NCI-H82 (cell line): ENCODE measurements around the gene LHX4.
A peak's percentile ranks its signal among the peaks of the same experiment; 100 is the strongest.

Experiments used
- DNase-seq: peaks from one replicate; lab custom pipeline; 2025; lab: John Stamatoyannopoulos, UW

LHX4 gene

DNA sequence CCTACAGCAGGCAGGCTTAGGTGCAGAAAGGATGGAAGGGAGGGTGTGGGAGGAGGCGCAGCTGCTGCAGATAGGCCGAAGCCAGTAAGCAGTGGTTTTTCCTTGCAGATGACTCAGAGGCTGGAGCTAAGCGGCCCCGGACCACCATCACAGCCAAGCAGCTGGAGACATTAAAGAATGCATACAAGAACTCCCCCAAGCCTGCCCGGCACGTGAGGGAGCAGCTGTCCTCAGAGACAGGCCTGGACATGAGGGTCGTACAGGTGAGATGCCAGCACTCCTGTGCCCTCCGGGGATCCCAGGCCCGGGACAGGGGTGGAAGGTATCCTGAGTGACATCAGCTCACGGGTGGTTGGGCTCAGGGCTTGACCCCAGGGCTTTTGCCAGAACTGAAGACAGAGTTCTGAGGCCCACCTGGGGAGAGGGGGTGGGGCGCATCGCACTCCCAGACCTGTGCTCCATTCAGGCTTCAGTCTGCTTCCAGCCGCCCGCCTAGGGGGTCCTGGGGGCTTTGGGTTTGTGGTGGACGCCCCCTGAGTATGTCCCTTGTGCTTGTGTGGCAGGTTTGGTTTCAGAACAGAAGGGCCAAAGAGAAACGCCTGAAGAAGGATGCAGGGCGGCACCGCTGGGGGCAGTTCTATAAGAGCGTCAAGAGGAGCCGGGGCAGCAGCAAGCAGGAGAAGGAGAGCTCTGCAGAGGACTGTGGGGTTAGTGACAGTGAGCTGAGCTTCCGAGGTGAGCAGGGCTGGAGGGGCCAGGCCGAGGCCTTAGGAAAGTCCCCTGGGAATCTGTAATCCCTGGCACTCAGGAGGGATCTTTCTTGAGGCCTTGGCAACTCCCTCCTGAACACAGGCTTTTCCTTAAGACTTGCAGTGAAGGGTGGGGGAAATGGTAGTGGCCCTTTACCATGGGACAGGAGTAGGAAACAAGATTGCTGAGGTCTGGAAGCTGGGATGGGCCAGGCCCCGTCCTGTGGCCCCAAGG lies 41.5 kb downstream of the LHX4 start:
- DNase-seq: peak; percentile 97

DNA sequence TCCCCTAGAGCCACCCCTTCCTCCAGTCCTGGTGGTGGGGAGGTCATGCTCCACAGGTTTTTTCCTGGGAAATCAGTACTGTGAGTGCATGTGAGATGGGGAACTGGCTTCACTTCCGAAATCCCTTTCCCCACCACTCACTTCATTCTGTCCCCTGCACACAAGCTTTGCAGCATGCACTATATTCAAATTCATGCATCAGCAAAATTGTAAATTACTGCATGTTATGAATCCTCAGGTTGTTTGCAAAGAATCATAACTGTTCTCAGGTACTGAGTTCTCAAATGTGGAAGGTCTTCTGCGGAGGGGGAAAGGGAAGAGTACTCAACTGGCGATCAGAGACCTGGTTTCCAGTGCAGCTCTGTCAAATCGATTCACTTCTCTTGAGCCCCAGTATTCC lies 42.3 kb downstream of the LHX4 start:
- no peak for DNase-seq

DNA sequence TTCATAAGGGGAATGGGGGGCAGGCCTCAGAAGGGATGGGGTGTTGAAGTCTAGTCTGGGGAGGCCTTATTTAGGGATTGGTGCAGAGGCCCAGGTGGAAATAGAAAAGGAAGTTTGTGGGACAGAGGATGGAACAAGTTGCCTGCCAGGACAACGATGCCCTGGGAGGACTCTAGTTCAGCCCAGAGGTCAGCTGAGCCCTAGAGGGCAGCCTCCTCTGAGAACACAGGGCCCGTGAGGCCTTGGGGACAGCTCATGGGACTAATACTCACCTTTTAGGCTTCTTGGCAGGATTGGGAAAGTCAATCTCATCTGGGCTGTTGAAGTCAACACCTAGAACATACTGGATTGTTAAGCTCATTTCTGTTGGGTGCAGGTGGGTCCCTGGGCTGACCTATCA lies 43.0 kb downstream of the LHX4 start:
- no peak for DNase-seq

DNA sequence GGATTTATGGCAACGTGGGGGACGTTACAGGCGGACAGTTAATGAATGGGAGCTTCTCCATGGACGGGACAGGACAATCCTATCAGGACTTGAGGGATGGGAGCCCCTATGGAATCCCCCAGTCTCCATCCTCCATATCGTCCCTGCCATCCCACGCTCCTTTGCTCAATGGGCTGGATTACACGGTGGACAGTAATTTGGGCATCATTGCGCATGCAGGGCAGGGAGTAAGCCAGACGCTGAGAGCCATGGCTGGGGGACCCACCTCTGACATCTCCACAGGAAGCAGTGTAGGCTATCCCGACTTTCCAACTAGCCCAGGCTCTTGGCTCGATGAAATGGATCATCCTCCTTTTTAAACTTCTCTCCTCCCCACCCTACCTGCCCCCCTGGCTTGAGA lies 44.2 kb downstream of the LHX4 start:
- no peak for DNase-seq

DNA sequence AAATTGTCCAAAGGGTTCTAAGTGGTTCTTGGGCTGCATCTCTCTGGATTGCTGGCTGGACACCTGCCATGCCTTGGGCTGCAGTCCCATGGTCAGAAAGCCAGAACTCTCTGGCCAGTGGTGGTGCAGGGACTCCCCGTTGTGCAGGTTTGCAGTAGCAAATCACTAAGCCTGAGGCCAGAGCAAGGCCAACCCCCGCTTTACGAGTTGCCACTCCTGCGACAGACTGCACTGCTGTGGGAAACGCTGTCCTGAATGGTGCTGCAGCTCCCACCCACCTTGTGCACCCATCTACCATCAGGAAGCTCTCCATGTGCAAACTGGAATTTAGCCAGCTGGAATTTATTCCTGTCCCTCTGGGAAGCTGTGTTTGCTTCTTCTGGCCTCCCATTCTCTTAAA lies 45.7 kb downstream of the LHX4 start:
- DNase-seq: no peak

DNA sequence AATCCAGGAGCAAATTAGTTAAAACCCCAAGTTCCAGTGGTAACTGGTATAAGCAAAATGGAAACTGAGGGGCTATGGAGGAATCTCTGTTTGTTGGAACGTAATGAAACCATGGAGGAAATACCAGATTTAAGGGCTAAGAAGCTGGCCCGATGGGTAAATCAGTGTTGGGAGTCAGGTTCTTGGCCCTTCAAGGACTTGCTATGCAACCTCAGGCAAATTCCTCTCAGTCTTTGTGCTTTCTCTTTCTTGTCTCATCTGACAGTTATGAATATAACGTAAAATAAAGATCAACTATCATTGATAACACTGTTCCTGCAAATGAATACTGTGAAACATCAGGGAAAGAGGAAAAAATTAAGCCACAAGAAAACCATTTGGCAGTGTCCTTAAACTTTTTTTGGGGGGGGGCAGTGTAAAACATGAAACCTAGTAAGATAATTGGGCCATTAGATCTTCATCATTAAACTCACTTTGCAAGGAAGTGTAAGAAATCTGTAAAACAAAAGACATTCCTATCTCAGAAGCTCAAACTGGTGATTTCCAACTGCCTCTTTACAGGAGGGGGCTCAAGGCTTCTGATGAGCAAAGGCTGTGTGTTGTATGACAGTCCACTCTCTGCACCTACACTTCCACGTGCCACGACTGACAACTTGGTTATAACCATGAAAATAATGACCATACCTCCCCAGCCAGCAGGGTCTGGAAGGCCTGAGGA lies 47.6 kb downstream of the LHX4 start:
- DNase-seq: no peak

DNA sequence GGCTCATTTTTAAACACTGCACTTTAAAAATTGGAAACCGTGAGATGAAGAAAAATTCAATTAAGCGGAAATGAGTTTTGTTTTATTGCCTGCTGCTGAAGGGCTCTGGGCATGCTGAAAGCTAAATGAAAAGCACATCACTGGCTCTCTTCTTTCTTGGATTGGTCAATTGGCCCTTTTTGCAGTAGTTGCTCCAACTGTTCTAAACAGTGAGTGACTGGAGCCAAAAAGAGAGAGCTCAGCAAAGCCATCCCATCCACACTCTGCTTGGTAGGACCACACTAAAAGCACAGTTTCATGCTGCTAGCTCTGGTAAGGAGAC lies 48.1 kb downstream of the LHX4 start:
- DNase-seq: no peak

DNA sequence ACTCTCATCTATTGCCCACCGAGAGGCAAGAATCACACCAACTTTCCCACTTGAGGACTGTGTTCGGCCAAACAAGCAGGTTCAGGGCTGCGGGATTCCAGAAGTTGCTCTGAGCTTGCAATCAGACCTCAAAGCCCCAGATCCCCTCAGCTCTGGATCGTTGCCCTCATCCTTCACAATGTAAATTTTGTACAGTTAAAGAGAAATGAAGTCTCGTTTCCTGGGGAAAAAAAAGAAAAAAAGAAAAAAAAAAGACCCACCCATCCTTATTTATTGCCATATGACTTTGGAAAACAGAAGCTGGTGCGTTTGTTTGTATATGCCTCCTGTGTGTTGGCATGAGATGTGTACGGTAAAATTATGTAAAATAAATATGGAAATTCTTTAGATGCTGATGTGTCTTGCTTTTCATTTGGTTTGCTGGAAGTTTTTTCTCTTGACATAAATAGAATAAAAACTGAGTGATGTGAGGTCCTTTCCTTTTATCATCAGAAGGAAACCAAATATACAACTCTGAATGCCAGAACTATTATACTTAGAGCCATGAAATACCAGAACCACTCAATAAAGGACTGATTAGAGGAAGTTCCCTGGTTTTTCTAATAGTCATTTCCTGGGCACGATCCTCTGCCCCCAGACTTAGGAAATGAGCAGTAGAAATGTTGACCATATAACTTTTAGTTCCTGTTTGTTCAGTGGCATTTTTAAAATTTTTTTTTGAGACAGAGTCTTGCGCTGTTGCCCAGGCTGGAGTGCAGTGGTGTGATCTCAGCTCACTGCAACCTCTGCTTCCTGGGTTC lies 48.7 kb downstream of the LHX4 start:
- DNase-seq: no peak

DNA sequence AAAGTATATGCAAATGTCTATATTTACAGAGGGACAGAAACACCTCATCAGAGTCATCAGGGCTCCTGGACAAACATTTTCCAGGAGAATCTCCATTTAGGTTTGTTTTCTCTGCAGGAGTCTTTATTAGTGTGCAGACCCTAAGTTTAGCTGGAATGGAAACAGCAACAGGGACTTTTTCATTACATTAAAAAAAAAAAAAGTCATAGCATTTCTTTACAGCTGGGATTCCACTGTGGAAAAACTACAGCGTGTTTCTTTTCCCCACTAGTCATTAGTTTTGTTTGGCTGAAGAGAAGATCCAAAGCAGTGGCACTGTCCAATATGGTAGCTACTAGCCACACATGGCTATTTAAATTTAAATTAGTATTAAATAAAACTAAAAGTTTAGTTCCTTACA lies 49.6 kb downstream of the LHX4 start:
- DNase-seq: no peak

DNA sequence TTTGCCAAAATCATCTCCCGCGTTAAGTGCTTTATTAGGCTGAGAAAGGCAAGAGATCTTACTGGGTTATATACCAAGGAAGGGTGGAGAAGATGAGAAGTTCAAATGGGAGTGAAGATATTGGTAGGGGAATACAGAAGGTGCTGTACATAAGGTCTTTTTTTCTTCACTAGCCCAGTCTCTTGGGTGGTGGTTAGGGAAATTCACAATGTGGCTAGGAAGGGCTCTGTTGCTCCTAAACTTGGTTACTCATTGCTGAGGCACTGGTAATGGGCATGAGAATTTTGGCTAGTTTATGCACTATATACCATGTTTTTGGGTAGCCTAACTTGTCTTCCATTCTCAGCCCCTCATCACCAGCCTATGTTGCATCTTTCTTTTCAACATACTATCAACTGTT lies 50.6 kb downstream of the LHX4 start:
- DNase-seq: no peak

DNA sequence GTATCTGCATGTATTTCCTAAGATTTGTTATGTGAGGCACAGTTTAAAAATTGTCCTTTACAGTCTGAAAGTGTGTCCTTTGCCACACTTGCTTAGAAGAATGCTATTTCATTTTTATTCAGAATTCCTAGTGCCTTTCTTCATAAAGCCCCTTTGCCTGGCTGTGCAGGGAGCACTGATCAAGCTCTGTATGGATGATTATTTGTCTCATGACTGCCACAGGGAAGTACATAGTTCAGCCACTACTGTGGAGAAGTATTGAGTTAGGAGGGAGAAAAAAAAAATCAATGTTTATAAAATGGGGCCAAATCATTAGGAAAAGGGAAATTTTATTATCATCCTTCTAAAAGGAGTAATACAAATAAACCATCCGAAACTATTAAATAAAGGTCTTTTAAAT lies 51.4 kb downstream of the LHX4 start:
- no peak for DNase-seq

DNA sequence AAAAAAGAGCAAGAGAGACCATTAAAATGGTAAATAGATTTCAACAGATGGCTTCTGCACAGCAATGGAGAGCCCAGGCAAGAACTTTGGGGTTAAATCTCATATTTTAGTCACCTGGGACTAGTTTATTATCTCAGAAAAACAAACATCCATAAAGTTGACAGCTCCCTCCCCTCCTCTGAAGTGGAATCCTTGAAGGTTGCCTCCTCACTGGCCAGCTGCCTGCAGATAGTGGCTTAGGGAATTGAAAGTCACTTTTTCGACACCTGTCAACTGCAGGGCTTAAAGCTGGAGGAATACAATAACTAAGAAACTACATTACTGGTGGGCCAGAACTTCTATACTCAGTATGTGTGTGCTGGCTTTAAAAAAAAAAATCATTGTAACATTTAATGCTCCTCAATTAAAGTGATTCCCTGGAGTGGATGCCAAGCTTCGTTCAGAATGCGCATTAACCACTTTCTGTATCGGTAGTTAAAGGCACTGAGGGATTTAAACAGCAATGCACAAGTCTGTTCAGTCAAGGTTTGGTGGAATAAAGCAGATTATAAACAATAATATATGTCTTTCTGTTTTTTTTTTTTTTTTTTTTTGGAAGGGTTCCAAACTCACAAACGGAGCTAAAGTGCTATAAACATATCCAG lies 52.5 kb downstream of the LHX4 start:
- DNase-seq: peak; percentile 76

DNA sequence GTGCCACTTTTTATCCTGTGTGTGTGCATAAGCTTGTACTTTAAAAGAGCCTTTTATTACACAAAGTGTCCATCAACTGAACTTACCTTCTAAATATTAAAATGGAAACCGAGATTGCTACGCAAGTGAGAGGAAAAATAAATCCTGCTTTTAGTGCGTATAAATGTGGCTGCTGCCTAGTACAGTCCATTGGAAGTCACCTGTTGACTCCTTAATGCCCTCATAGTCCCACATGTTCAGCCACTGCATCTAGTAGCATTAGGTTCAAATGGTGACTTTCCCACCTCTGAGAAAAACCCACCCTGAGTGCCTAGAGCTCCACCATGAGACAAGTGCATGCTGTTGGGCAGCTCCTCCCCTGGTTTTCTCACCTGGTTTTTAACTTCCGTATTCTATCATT lies 53.0 kb downstream of the LHX4 start:
- no peak for DNase-seq

DNA sequence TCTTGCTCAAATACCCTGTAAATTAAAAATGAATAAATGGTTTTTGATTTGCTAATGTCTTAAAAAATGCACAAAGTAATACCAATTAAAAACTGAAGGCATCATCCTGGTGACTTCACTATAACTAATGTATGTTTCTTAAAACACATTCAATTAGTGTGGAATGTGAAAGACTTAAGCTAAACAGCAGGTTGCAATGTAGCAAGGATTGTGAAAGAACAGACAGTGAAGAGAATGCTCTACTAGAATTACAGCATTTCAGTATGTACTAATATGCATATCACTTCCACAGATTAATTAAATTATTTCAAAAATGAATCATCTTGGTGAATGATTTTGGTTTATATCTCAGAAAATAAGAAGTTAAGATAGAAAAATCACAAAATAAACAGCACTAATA lies 56.4 kb downstream of the LHX4 start:
- no peak for DNase-seq

DNA sequence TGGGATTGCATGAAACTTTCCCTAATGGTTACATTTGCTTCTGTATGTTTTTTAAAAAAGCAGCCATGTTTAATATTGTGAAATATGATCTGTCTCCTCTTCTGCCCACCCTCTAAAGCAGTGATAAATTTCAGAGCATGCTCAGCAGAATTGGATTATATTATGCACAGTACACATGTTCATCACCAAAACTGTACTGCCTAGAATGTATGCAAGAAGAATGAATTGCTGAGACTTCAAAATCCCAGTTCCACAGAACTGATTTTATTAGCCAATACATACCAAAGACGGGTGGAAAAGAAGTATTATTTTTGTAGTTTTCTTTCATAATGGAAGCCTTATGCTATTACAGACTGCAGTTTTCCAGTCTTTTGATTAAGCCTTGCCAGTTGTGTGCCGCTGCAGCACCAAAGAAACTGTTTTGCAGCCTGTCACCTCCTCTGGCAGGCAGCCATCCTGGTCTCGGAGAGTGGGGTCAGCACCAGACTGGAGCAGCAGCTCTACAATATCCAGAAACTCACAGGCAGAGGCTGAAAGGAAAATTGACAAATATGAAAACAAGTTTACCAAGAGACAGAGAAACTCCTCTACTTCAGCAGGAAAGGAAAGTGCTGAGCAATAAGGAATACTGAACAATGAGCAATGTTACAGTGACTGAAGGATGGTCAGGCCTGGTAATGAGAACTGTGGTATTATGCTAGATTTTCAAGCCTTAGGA lies 58.1 kb downstream of the LHX4 start:
- peak; percentile 57 for DNase-seq

DNA sequence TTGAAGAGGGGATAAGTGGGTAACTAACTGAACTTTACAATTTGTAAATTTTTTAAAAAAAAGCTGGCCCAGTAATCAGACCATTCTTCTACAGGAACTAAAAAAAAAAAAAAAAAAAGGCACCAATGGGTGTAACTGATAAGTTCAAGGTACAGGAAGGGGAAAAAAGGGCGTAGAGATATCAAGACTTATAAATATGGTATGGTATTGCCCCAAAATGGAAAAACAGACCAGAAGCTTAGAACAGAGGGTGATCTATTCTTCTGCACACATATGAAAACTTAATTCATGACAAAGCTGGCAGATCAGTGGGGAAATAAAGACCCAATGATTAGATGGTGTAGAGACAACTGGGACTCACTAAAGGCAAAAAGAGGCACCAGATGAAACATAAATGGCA lies 58.9 kb downstream of the LHX4 start:
- DNase-seq: no peak

DNA sequence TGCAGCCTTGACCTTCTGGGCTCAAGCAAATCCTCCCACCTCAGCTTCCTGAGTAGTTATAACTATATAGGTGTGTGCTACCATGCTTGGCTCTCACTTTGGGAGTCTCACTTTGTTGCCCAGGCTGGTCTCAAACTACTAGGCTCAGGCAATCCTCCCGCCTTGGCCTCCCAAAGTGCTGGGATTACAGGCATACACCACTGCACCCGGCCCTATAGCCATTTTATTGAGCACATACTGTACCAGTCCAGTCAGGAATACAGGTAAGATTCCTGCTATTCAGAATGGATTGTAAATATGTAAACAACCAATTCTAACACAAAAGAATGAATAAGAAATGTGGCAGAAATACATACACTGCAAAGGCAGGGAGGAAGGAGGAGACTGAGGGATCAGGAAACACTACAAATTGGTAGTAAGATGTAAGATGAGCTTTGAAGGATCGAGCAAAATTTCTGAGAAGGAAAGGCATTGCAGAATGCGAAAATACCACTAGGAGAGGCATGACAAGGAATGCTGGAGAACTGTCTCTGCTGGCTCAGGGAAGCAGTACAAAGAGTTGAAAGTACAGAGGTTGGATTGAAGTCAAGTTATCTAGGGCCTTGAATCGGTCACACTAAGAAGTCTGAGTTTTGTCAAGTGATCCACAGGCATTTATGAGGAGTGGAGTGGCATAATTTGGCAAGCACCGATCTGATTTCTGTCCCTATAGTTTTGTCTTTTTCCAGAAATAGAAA lies 60.4 kb downstream of the LHX4 start:
- DNase-seq: no peak

DNA sequence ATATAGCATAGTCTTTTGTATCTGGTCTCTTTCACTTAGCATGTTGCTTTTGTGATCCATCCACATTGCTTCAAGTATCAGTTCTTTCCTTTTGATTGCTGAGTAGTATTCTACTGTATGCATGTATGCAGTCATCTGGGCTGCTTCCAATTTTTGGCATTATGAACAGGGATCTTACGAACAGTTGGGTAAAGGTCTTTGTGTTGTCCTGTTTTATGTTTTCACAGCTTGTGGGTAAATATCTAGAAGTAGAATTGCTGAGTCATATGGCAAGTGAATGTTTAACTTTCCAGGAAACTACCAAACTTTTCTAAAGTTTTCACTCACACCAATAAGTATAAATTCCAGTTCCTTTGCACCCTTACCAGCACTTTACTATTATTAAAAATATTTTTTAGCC lies 60.9 kb downstream of the LHX4 start:
- DNase-seq: no peak

DNA sequence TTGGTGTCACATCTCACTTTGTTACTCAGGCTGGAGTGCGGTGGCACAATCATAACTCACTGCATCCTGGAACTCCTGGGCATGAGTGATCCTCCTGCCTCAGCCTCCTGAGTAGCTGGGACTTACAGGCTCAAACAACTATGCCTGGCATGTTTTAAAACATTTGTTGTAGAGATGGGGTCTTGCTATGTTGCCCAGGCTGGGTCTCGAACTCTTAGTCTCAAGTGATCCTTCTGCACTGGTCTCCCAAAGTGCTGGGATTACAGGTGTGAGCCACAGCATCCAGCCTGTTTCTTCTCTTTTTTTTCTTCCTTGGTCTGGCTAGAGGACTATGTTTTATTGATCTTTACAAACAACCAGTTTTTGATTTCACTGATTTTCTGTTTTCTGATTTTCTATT lies 64.6 kb downstream of the LHX4 start:
- DNase-seq: no peak

DNA sequence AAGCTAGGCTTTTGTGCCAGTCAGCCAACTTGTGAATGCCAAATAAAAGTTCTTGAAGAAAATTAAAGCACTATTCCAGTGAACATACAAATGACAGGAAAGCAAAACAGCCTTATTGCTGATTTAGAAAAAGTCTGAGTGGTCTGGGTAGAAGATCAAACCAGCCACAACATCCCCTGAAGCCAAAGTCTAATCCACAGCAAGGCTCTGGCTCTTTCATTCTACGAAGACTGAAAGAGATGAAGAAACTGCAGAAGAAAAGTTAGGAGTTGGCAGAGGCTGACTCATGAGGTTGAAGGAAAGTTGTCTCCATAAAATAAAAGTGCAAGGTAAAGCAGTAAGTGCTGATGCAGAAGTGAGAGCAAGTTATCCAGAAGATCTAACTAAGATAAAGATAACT lies 65.9 kb downstream of the LHX4 start:
- no peak for DNase-seq
